VCaP (cell line): ENCODE data around the gene VSTM2B.
"Not testable (repeated sequence)": the region's sequence is repeated elsewhere in the genome, so short reads cannot be mapped to it uniquely, and the experiment has no call there.

Source experiments
- H3K27ac ChIP-seq: fragments of 450-650 bp; 2 replicates; pipeline ENCODE4 v1.5.1; 2017
- CTCF ChIP-seq: fragments of 450-650 bp; conservative IDR thresholded peaks from 2 replicates; pipeline ENCODE4 v1.5.1; 2017; ENCODE audit warnings: mild to moderate bottlenecking, moderate library complexity

The VSTM2B gene

DNA sequence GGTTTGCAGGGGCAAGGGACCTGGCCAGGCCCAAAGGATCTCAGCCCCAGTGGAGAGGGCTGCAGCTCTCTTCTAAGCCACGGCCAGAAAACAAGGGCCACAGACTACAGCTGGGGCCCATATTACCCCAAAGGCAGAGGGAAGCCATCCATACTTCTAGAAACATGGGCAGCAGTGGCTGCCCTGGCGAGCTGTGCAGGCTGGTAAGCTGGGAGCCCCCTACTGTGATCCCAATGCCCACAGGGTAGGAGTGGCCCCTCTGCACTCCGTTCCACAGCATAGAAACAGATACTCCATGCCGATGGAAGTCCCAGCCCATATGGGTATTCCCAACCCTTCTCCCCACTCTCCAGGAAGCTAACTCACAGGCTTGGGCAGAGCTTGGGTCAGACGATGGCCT, 25.1 kb downstream of the VSTM2B start:
- no peak for TF ChIP-seq CTCF
- H3K27ac ChIP-seq, result no peak overlapping the region

DNA sequence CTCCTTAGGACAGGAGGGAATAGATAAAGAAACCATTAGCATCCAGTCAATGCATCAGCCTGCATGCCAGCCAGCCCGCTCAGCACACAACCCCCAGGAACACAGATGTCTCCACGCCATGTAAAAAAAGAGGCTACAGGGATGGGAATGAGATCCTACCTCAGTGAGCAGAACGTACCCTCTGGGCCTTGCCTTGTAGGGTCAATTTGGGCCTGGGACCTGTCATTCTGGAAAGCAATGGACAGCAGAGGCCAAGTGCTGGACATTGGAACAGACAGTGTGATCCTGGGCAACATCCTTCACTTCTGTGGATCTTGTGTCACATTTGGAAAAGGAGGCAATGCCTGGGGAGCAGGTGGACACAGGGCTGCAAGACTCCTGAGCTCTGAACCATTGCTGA, 26.0 kb downstream of the VSTM2B start:
- no peak overlapping the region for H3K27ac ChIP-seq
- no peak for TF ChIP-seq CTCF

GRCh38 chr19:29552454-29553280, 26.9 kb downstream of the VSTM2B start:
- no peak overlapping the region for H3K27ac ChIP-seq
- no peak for TF ChIP-seq CTCF

GRCh38 chr19:29554149-29554548, 28.4 kb downstream of the VSTM2B start:
- no peak for TF ChIP-seq CTCF

DNA sequence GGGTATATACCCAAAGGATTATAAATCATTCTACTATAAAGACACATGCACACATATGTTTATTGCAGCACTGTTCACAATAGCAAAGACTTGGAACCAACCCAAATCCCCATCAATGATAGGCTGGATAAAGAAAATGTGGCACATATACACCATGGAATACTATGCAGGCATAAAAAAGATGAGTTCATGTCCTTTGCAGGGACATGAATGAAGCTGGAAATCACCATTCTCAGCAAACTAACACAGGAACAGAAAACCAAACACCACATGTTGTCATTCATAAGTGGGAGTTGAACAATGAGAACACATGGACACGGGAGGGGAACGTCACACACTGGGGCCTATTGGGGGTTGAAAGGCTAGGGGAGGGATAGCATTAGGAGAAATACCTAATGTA, 33.3 kb downstream of the VSTM2B start:
- H3K27ac ChIP-seq, result not testable (repeated sequence)

More at GRCh38 chr19:29554149-29554548, 28.4 kb downstream of the VSTM2B start:
- H3K27ac ChIP-seq, result no peak overlapping the region

DNA sequence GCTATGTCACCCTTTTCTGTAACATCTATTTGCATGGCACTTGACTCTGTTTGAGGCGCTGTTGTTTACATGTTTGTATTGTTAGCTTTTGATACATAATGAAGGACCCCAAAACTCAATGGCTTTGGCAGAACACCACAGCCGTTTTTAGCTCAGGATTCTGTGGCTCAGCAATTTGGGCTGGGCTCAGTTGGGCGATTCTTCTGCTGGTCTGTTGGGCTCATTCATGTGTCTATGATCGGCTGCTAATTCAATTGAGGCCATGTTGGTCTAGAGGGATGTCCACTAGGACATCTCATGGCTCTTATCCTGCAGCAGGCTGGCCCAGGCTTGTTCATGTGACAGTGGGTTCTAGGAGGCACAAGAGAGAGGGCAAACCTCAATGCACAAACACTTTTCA, 33.9 kb downstream of the VSTM2B start:
- TF ChIP-seq CTCF, result no peak
- H3K27ac ChIP-seq, result no peak overlapping the region

GRCh38 chr19:29560313-29561075, 34.7 kb downstream of the VSTM2B start:
- no peak overlapping the region for H3K27ac ChIP-seq
- TF ChIP-seq CTCF, result no peak

DNA sequence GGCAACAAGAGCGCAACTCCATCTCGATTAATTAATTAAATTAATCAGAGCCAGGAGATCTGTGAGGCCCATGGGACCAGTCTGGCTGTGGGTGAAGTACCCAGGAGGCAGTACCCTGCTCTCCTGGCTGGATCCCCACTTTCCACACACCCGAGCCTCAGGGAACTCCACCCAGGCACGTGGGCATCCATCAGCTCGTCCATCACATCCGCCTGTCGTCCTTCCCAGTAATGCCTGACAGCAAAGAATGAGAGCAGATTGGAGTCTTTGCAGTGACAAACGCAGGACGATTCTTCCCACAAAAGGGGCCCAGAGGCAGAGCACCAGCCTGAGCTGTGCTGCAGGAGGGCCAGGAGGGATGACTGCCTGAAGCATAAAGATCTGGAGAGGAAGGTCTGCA, 35.8 kb downstream of the VSTM2B start:
- TF ChIP-seq CTCF, result no peak
- H3K27ac ChIP-seq, result no peak overlapping the region
